Measurements from ENCODE around the gene RCSD1. TPM values are rescaled to one million over a fixed set of nuclear protein-coding genes. Genes with fewer than 3 reads are reported as not detected.

The RCSD1 gene
- total RNA-seq, 1 donor from 2014 or later: 176 TPM

DNA sequence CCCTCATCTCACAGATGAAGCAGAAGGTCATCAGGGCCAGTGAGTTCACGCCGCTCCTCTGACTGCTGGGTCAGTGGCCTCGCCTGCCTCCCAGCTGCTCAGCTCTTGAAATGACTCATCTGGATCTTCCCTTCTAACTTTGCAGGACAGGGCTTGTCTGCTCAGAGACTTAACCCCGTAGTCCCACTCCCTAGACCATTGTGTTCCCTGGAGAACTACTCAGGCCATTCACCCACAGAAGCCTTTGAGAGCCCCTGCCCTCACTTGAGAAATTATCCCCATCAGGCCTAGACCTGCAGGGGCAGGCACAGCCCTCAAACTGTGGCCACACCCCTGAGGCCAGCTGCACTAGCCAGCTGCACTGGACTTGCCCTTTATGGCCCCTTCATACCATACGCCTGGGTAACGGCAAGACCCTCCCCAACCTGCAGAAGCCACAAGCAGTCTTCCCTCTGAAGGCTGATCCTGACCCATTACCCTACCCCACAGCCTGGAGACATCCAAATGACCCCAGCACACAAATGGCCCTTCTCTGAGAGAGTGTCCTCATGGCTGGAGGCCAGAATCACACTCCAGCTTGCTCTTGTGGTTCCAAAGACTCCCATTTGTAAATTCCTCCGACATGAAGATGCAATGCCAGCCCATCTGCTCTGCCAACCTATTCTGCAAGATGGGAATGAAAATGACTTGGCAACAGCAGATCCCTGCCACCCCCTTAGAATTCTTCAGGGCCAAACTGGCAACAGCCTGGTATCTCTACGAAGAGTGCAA is 33.2 kb downstream of the RCSD1 start:
- intact Hi-C loops (cut with micrococcal nuclease): no loop called here

DNA sequence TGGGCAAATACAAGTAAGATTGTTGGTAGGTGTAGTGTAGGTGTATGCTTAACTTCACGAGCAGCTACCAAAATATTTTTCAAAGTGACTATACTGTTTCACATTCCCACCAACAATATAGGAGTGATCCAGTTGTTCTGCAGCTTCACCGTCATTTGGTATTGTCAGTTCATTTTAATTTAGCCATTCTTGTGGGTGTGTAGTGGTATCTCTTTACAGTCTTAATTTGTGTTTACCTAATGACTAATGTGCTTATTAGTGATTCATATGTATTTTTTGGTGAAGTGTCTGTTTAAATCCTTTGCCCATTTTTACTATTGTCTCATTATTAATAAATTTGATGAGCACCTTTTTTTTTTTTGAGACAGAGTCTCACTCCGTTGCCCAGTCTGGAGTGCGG is 35.4 kb downstream of the RCSD1 start:
- intact Hi-C loops (cut with micrococcal nuclease): no loop called here

DNA sequence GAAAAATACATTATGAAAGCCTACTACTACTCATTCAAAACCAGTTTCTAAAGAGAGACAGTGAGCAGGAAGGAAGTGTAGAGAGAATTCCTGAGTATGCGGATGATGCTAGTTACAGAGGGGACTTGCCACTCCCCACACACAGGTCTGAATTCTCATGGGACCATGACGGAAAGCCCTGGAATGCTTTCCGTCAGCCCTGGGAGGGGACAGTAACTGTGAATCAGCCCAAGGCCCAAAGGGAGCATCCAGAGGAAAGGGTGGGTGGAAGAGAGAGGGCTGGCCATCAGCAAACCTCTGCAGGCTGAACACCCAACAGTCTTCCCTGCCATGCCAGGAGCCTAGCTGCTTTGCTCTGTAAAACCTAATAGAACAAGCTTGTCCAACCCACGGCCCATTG is 36.4 kb downstream of the RCSD1 start:
- intact Hi-C loops (cut with micrococcal nuclease): no loop called here

DNA sequence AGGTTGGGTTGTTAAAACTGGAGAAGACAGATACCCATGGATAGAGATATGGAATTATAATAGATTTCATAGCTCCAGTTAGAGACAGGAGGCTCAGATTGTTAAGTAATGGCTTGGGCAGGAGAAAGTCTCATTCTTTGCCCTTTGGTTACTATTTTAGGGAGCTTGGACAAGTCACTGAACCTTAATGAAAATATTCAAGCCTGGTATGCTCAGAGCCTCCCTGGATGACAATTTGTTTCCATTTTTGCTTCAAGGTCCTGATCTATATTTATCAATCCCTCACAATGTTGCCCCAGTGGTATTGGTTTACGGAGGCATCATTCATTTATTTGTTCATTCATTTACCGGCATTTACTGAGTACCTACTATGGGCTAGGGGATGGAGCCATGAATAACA is 37.5 kb downstream of the RCSD1 start:
- intact Hi-C loops (cut with micrococcal nuclease): no loop called here

DNA sequence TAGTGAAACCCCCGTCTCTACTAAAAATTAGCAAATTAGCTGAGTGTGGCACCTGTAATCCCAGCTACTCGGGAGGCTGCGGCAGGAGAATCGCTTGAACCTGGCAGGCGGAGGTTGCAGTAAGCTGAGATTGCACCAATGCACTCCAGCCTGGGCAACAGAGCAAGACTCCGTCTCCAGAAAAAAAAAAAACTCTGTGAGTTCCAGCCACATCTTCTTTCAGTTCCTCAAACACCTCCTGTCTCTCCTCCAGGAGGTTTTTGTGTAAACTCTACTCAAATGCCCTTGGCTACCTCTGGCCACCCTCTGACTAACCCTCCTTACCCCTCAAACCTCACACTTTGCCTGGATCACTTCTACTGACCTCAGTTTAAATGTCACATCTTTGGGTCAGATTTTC is 38.1 kb downstream of the RCSD1 start:
- intact Hi-C loops (cut with micrococcal nuclease): no loop called here

DNA sequence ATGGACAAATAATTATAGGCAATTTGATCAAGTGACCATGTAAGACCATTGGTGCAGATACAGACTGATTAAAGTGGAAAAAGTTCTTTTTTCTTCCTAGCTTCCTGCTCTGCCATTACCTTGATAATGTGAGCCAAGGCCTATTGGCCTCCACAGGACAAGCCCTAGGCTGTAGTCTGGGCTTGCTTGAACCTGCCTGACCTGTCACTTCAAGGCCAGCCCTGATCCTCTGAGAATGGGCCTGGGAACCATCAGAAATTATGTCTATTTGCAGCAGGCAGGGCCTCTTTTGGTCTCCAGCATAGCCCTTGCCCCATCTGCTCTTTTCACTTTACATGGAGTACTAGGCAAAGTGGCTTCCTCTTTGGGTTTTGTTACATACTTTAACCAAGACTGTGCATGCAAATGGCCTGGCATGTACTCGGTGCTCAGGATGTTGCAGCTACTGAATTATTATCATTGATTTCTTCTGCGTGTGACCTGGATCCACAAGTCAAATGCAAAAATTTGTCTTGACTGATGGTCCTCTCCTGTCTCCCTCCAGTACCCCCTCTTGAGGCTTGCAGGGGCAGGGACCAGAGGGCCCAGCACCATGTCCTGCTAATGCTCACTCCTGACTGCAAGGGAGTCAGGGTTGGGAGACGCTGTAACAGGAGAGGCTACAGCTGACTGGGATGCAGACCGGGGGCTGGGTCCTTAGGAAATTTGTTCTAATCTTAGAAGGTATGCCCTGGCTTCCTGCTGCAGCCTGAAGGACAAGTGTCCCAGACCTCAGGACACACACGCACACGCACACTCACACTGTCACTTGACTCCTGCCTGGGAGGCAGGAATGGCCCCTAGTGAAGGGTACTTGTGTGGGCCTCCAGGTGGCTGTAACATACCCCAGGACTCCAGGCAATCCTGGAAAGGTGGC is 39.4 kb downstream of the RCSD1 start:
- intact Hi-C loops (cut with micrococcal nuclease): no loop called here

DNA sequence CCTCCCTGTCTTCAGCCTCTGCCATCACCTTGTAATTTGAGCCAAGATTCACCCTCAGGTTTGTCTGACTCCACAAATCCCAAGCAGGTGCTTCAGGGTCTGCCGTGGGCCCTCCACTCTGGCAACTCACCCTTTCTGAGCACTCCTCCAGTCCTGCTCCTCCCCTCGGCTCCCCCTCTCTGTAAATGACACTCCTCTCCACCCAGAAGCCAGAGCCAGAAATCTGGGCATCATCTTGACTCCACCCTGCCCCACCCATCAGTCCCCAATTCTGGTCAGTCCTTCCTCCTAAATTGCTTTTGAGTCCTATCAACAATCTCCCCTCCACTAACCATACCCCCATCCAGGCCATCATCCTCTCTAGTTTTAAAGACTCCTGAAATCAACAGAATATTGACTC is 40.5 kb downstream of the RCSD1 start:
- intact Hi-C loops (cut with micrococcal nuclease): no loop called here

DNA sequence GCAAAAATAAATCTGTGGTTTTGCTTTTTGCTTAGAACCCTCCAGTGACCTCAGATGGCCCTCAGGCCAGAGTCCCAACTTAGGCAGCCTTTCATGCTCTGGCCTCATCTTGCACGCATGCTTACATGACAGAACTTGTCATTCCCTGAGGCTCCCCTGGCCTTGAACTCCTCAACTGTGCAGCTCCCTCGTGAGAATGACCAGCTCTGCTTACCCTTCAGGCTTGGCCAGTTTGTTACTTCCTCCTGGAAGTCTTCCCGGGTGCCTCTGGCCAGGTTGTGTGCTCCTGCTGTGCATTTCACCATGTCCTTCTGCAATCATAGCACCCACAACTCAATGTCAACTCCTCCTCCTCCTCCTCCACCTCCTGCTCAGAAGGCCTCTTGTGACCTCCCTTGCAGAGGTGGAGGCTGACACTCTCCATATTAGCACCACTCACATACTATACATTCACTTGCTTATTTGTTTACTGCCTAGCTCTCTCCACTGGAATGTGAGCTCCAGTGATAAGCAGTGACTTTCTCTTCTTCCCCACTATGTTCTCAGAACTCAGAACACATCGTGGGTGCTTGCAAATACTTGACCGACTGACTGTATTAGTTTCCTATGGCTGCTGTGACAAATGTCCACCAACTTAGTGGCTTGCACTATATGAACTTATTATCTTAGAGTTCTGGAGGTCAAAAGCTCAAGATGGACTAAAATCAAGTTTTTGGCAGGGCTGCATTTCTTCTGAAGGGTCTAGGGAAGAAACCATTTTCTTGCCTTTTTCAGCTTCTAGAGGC is 41.9 kb downstream of the RCSD1 start:
- intact Hi-C loops (cut with micrococcal nuclease): no loop called here

DNA sequence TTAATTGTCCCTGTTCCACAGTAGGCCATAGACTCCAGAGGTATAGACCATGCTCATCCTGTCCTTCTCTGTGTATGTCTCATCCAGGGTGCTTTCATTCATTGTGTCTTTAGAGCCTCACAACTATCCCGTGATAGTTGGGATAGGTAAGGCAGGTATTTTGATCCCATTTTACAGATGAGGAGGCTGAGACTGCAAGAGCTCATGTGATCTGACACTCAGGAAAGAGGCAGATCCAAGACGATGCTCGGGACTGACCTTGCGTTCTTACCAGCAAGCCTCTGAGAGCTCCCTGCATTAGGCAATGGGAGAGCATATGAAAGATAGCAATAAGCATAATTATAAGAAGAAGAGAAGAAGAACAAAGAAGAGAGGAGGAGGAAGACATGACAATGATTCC is 42.8 kb downstream of the RCSD1 start:
- intact Hi-C loops (cut with micrococcal nuclease): no loop called here

DNA sequence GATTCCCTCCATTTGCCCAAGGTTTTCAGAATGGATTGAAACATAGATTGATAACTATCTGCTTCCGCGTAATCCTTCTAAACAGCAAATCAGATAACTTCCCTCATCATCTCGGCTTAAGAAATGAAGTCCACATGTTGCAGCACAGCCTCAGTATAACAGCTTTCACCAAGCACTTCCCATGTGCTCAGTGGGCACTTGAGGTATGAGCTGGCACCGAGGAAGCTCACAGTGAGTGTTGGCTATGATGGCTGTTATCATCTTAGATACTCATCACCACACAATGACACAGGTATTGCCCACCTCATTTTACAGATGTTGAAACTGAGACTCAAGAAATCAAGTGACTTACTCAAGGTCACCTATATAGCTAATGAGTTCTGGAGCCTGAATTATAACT is 43.2 kb downstream of the RCSD1 start:
- intact Hi-C loops (cut with micrococcal nuclease): no loop called here

DNA sequence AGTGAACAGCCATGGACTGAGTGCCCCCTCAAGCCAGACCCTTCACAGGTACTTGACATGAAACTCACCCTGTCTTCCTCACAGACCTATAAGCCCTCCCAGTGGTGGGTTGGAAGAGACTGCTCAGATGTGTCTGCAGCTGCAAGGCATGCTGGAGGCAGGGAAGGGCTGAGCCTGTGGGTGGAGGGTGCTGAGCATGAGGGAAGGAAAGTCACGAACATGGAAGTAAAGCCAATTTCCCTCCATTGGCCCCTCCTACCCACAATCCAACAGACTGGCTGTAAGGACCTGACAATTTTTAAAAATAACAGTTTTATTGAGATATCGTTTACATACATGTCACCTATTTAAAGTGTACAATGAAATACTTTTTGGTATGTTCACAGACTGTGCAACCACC is 44.1 kb downstream of the RCSD1 start:
- intact Hi-C loops (cut with micrococcal nuclease): no loop called here

DNA sequence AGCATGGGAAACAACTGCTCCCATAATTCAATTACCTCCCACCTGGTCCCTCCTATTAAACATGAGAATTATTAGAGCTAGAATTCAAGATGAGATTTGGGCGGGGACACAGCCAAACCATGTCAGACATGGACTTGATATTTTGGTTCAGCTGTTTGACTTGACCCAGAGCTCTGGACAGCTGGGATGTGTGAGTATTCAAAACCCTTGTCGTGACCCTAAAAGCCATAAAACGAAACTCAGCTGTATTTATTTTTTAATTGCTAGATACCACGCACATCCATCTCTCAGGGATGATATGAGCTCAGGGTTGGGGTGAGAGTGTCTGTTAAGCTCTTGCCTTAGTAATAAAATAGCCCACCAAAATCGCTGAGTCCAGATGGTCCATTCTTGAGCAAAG is 45.4 kb downstream of the RCSD1 start:
- intact Hi-C loops (cut with micrococcal nuclease): no loop called here

DNA sequence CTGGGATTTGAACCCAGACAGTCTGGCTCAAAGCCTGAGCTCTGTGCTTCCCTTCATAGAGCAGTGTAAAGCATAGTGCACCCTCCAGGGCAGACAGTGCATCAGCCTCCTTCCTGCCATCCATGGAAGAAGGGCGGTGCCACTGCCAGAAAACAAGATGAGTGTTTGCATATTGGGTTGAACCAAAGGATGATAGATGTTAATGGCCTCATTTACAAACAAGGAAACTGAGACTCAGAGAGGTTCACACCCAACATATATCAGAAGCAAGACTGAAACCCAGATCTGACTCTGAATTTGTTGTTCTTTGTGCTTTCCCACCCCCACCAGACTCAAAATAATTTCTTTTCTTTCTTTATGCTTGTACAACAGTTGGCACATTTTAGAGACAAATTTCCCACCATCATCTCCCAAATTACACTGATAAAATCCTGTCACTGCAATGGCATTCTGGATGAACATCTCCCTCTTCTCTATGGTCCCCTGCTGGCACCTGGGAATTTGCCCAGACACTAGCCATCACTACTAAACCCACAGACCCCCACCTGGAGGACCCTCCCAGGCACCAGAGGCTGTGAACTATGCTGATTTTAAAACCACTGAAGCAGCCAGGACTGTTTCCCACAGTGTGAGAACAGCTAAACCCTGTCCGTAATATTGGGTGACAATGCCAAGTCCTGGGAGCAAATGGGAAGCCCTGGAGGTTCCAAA is 46.3 kb downstream of the RCSD1 start:
- intact Hi-C loops (cut with micrococcal nuclease): no loop called here

DNA sequence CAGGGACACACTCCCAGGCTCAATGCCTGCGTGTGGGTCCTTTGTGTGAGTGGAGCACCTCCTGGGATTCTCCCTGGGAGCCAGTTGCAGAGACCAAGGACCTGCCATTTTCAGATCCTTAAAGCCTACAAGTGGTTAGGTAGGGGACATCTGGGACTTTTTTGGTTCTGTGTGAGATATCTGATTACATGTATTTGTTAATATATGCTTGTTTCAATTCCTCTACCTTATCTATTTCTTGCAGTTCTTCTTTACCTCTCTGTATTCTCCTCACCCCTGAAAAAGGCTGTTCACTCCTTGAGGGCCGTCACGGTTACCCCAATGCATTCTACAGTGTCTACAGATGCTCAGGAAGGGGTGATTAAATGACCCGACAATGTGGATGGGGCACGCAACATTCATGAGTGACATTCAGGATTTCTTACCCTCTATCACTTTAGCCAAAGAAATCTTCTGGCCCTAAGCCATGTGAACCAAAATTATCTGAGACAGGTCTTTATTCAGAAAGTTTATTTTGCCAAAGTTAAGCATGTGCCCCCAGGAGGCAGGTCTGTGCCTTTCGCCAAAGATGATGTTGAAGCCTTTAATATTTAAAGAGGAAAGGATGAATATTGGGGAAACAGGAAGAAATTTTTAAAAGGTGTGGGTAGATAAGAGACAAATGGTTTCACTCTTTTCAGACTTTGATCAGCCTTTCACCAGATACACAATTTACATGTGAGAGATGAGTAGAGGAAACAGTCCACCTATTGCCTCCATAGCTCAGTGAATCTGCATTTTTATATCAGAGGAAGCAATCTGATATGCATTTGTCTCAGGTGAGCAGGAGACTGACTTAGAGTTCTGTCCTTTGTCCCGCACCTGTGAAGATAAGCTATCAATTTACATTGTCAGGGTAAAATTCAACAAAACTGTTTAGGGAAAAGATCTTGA is 47.1 kb downstream of the RCSD1 start:
- intact Hi-C loops (cut with micrococcal nuclease): no loop called here

DNA sequence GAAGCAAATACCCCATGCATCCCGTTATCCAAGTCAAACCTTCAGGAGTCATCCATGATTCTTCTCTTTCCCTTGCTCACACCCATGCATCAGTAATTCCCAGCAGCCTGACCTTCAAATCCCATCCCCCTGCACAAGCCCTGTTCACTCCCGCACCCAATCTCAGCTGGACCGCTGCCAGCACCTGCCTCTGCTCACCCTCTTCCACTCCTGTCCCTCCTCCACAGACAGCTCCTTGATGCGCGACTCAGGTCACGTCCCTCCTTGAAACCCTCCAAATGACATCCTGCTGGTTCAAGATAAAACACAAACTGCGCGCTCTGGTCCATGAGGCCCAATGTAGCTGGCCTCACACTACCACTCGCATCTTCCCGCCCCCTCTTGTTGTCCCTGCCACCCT is 48.4 kb downstream of the RCSD1 start:
- intact Hi-C loops (cut with micrococcal nuclease): no loop called here

DNA sequence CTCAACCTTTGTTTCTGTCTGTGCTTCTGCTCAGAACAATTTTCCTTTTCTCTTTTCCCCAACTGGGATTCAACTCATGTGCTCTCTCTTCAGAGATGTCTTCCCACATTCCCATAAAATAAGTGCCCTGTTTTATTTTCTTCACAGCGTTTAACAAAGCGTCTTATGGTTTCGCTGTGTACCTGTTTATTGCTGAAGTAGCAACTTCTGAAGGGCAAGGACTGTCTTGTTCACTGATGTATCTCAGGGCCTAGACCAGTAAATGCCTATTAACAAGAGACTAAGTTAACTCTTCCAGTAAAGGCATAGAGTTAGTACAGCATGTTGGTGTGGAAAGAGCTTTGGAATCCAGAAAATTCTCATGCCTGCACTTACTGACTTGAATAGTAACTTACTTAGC is 48.8 kb downstream of the RCSD1 start:
- intact Hi-C loops (cut with micrococcal nuclease): no loop called here

DNA sequence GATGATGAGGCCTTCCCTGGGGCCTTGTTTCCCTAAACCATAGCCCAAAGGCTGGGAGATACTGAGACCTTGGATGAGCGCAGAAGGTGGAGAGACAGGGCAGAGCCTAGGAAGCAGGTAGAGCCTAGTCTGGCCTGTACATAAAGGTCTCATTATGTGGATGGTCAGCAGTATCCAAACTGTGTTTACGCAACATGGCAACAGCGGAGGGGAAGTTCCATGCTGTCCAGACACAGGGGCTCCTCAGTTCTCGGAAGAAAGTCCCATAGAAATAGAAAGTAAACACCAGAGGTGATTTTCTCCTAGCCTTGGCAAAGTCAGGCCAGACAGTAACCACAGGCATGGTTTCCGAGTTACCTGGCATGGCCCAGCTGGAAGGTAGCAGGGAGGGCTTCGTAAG is 49.7 kb downstream of the RCSD1 start:
- intact Hi-C loops (cut with micrococcal nuclease): no loop called here

DNA sequence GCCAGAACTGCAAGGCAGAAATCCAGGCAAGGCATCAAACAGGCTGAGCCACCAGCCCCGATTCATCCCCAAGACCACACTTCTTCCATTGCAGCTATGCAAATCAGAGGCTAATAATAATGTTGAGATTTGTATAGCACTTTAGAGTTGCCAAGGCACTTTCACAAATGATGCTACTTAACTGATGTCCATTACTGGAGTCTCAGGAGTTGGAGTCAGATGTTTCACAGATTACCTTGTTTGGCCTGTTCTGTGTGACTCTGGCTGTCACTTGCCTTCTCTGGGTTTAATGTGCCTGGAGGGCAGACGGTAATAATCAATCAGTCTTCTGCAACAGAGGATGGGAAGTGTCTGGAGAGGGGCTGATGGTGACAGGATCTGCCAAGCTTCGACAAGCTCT is 51.0 kb downstream of the RCSD1 start:
- intact Hi-C loops (cut with micrococcal nuclease): no loop called here

DNA sequence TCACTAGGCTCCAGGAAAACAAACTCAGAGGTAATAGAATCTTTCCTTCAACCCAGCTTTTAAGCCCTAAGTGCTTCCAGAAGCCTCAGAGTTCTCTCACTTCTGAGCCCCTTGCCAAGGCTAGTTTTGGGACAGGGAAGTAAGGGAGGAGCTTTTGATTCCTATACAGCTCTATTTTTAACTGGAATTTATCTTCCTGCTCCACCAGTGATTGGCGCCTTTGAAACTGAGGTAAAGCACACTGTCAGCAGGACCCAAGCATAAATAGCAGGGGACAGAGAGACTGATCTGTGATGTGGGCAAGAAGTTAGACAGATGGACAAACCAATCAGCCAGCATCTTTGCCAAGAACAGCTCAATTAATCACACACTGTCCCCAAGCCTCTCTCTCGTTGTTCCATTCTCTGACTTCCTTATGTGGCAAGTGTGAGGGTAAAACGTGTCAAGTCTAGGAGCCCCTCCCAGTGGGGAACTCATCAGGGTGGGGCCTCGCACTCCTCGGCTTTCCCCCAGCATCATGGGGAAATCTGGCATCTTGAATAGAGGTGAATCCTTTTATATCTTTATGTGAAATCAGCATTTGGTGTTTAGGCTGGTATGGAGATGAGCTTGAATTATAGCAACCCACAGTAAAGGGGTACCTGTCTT is 51.5 kb downstream of the RCSD1 start:
- intact Hi-C loops (cut with micrococcal nuclease): no loop called here

DNA sequence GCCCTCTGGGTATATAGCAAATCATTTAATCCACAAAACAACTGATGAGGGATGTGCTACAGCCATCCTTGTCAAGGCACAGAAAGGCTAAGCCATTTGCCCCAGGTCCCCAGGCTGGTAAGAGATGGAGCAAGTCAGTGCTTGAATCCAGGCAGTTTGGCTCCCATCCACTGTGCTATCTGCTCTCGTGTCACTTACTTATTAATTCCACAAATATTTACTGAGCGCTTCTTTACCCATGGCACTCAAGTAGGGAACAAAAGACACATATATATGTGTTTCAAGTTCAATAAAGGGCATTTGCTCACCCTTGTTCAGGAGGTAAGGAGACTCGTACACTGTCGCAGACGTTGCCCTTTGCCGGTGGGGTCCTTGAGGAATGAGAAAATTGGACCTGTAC is 53.2 kb downstream of the RCSD1 start:
- intact Hi-C loops (cut with micrococcal nuclease): no loop called here

Measured in T-helper 2 cell treated with Interferon-gamma antibody and Interleukin-4, amounts not matched to agents 100 ng/mL and 5 ng/mL, for 36 hours (primary cell).